CD4-positive, alpha-beta memory T cell (primary cell): ENCODE data around the gene LRRK2. TPM values are rescaled to one million over a fixed set of nuclear protein-coding genes. Genes with fewer than 3 reads are reported as not detected.
"Not testable (repeated sequence)": the region's sequence is repeated elsewhere in the genome, so short reads cannot be mapped to it uniquely, and the experiment has no call there.

Experiments used
- CTCF ChIA-PET: fragments of 350-600 bp; sonication (Branson Sonifier 250); formaldehyde crosslinking; loops from one replicate; lab custom pipeline; 2021; ENCODE audit warnings: inconsistent platforms; ENCODE audit not compliant: partially characterized antibody; lab: Charles Lee
- POLR2A ChIA-PET: fragments of 350-600 bp; sonication (Branson Sonifier 250); formaldehyde crosslinking; loops from one replicate; lab custom pipeline; 2021; ENCODE audit not compliant: partially characterized antibody; lab: Charles Lee
- DNase-seq, 5 donors: peaks; one replicate each; pipeline versions ENCODE4 v3.0.0 to v3.0.0-alpha.2; 2020 to 2022; ENCODE audit warnings: mixed read lengths in 1 of 5
- H3K27ac ChIP-seq: one replicate; pipeline ENCODE4 v1.7.0; 2013; ENCODE audit warnings: low read depth, low read length
- H3K27me3 ChIP-seq: 2 replicates; pipeline ENCODE4 v1.7.0; 2013; ENCODE audit warnings: mild to moderate bottlenecking, low read length, moderate library complexity; ENCODE audit not compliant: insufficient read depth
- H3K36me3 ChIP-seq: 2 replicates; pipeline ENCODE4 v1.7.0; 2013; ENCODE audit warnings: mild to moderate bottlenecking, low read length, moderate library complexity; ENCODE audit not compliant: insufficient read depth
- H3K4me1 ChIP-seq: 2 replicates; pipeline ENCODE4 v1.7.0; 2013; ENCODE audit warnings: mild to moderate bottlenecking, low read length, moderate library complexity; ENCODE audit not compliant: insufficient read depth
- H3K4me3 ChIP-seq, 2 donors: one replicate each; pipeline ENCODE4 v1.7.0; 2013; ENCODE audit warnings: low read length in 2 of 2, mild to moderate bottlenecking in 1 of 2
- H3K9me3 ChIP-seq, 2 donors: one replicate each; pipeline ENCODE4 v1.7.0; 2013; ENCODE audit warnings: low read length in 2 of 2, control low read depth in 1 of 2; ENCODE audit not compliant: control insufficient read depth in 1 of 2
- H3K27ac Mint-ChIP-seq, 7 donors: one replicate each; pipeline ENCODE4 v1.8.0; 2020 to 2021; ENCODE audit warnings: mixed read lengths in 7 of 7, mild to moderate bottlenecking in 6 of 7, inconsistent platforms in 3 of 7, moderate library complexity in 3 of 7
- H3K27me3 Mint-ChIP-seq, 2 donors: one replicate each; pipeline ENCODE4 v1.8.0; 2020 to 2021; ENCODE audit warnings: mixed read lengths in 2 of 2
- H3K36me3 Mint-ChIP-seq, 2 donors: one replicate each; pipeline ENCODE4 v1.8.0; 2020 to 2021; ENCODE audit warnings: mixed read lengths in 2 of 2, inconsistent platforms in 1 of 2, mild to moderate bottlenecking in 1 of 2
- H3K4me1 Mint-ChIP-seq, 4 donors: one replicate each; pipeline ENCODE4 v1.8.0; 2020 to 2021; ENCODE audit warnings: mixed read lengths in 4 of 4, mild to moderate bottlenecking in 1 of 4
- H3K4me3 Mint-ChIP-seq, 8 donors: one replicate each; pipeline ENCODE4 v1.8.0; 2020 to 2021; ENCODE audit warnings: mixed read lengths in 8 of 8, mild to moderate bottlenecking in 7 of 8, moderate library complexity in 6 of 8, inconsistent platforms in 3 of 8
- H3K9me3 Mint-ChIP-seq, 8 donors: one replicate each; pipeline ENCODE4 v1.8.0; 2020 to 2021; ENCODE audit warnings: mixed read lengths in 8 of 8, mild to moderate bottlenecking in 5 of 8, inconsistent platforms in 3 of 8, moderate library complexity in 1 of 8
- intact Hi-C: fragments of 100-400 bp; cut with micrococcal nuclease; formaldehyde crosslinking; loops from one replicate; pipeline ENCODE4 v1.15.1; 2023
- polyA plus RNA-seq, 2 donors: library from polyadenylated mRNA; unstranded; fragments of 300-500 nt; fragmentation: Illumina TruSeq; gene quantifications; one replicate each; pipeline ENCODE4 v1.2.3, GENCODE V29; 2021
- total RNA-seq, 2 experiments: library from RNA; stranded (reverse); gene quantifications; one replicate each; pipeline ENCODE4 v1.2.3, GENCODE V29; 2021

The LRRK2 gene
- total and polyA plus RNA-seq, 4 experiments from 2014 or later, result 0.10 to 0.76 (median 0.39) TPM; not detected in 1

DNA sequence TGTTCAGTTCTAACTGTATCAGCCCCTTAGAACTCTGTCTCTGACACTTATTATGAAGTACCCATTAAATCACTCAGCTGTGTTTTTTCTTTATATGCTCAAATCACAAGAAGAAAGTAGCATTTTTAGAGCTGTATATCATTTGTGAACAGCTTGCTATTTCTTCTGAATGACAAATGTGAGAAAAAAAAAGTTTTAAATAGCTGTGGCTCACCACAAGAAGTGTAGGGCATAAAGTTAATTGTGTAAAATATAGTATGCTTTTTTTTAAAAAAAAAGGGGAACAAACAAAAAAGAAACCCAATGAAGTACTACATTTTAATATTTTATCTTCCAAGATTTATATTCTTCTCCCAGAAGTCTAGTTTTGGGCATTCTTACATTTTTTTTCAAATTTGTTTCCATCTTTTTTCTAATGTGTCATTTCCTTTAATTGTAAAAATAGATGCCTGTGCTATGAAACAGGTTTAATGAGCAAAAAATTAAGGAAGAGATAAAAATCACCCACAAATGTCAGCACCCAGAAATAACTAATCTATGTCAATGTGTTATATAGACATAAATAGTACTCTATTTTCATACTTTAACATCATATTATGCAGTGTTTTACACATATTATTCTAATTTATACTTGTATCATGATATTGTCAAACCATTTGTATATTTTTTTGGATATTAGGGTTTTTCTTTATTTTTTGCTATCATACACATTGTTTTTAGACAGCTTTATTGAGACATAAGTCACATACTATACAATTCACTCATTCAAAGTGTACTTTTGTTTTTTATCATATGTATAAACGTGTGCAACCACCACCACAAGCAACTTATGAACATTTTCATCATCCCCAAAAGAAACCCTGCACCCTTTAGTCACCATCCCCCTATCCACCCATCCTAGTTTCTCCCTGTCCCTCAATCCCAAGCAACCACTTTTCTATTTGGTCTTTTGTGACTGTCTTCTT is 22.4 kb upstream of the LRRK2 start:
- Histone ChIP-seq H3K27ac (no peak overlapping the region), H3K4me3 (no peak overlapping the region), H3K27me3 (no peaks in the 10 kb centered on the region), H3K36me3 (no peaks in the 10 kb centered on the region), H3K9me3 (no peaks in the 10 kb centered on the region), H3K4me1 (no peaks in the 10 kb centered on the region)
- intact Hi-C loops, result no loop called here
- no peak overlapping the region for H3K27ac Mint-ChIP-seq
- H3K27me3 Mint-ChIP-seq, result peaks cover 0 to 1% of the 10 kb centered on the region in 2 donors
- H3K9me3 Mint-ChIP-seq, result peaks cover 0 to 2% (median 0%) of the 10 kb centered on the region in 8 donors
- H3K36me3 Mint-ChIP-seq, result no peaks in the 10 kb centered on the region
- no peak overlapping the region for H3K4me3 Mint-ChIP-seq
- CTCF ChIA-PET, result interaction anchor here (0.8 kb wide), 1 partner anchor 191 kb away, joined by 3 read pairs; no protein-coding TSS in a partner anchor
- DNase-seq, result no peak
- H3K4me1 Mint-ChIP-seq, result no peaks in the 10 kb centered on the region
- POLR2A ChIA-PET, result no interaction called here

- no peaks in the 10 kb centered on the region for H3K36me3 Mint-ChIP-seq
- intact Hi-C loops, result no loop called here
- no peak for DNase-seq
- H3K4me3 Mint-ChIP-seq, result no peak overlapping the region
- CTCF ChIA-PET, result no interaction called here
- H3K27ac ChIP-seq, result no peak overlapping the region
- H3K9me3 ChIP-seq, result no peaks in the 10 kb centered on the region
- no peak overlapping the region for H3K4me3 ChIP-seq
- H3K27ac Mint-ChIP-seq, result no peak overlapping the region
- H3K4me1 Mint-ChIP-seq, result no peaks in the 10 kb centered on the region
- H3K36me3 ChIP-seq, result no peaks in the 10 kb centered on the region
- no peaks in the 10 kb centered on the region for H3K4me1 ChIP-seq
- H3K27me3 Mint-ChIP-seq, result peaks cover 0 to 1% of the 10 kb centered on the region in 2 donors
- no peaks in the 10 kb centered on the region for H3K27me3 ChIP-seq
- H3K9me3 Mint-ChIP-seq, result peaks cover 0 to 2% (median 0%) of the 10 kb centered on the region in 8 donors
- POLR2A ChIA-PET, result no interaction called here
Observed at GRCh38 chr12:40203060-40203430, 21.8 kb upstream of the LRRK2 start.

DNA sequence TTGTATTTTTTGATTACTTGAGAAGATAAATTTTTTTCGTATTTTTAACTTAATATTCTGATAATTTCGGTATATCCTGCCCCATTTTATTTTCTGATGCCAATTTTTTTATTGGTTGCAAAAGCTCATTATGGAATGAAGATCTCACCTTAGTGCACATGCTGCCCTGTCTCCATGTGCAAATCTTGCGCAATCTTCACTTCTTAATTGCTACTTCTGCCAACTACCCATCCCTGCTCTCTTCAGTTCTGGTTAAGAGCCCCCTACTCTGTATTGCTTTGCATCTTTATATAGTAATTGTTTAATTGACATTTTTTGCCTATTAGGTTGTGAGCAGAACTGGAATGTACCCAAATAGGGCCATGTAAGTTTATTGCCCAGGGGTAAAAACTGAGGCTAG is 20.5 kb upstream of the LRRK2 start:
- POLR2A ChIA-PET, result no interaction called here
- no peak for DNase-seq
- Histone ChIP-seq H3K27ac (no peak overlapping the region), H3K36me3 (no peaks in the 10 kb centered on the region), H3K4me1 (no peaks in the 10 kb centered on the region), H3K4me3 (no peak overlapping the region), H3K27me3 (no peaks in the 10 kb centered on the region), H3K9me3 (no peaks in the 10 kb centered on the region)
- Mint-ChIP-seq H3K36me3 (no peaks in the 10 kb centered on the region), H3K4me1 (peaks cover 0 to 3% (median 0%) of the 10 kb centered on the region in 4 donors), H3K9me3 (peaks cover 0 to 2% (median 0%) of the 10 kb centered on the region in 8 donors), H3K27me3 (peaks cover 1 to 2% of the 10 kb centered on the region in 2 donors), H3K4me3 (no peak overlapping the region), H3K27ac (no peak overlapping the region)
- CTCF ChIA-PET, result no interaction called here
- intact Hi-C loops, result no loop called here

DNA sequence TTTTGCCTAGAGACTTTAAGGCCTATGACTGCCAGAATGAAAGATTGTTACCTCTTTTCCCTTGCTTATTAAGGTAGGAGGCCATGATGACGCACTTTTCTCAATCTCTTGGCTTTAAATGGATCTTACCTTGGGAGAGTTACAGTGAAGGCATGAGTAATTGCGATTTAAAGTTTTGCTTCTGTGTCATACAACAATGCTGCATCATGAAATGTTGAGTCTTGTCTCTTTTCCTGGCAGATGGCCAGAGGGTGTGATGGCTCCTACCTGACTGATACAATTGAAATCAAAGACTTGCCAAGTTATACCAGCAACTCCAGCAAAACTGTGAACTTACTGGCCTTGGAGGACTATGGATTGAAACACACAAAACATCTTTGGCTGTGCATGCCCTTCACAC is 17.2 kb upstream of the LRRK2 start:
- H3K4me1 ChIP-seq, result no peaks in the 10 kb centered on the region
- H3K27ac ChIP-seq, result no peak overlapping the region
- POLR2A ChIA-PET, result no interaction called here
- Mint-ChIP-seq H3K4me3 (no peak overlapping the region), H3K36me3 (no peaks in the 10 kb centered on the region), H3K9me3 (peaks cover 0 to 6% (median 0%) of the 10 kb centered on the region in 8 donors), H3K4me1 (peaks cover 0 to 4% (median 0%) of the 10 kb centered on the region in 4 donors), H3K27ac (no peak overlapping the region), H3K27me3 (peaks cover 0 to 2% of the 10 kb centered on the region in 2 donors)
- CTCF ChIA-PET, result no interaction called here
- no peaks in the 10 kb centered on the region for H3K9me3 ChIP-seq
- no peak overlapping the region for H3K4me3 ChIP-seq
- H3K27me3 ChIP-seq, result no peaks in the 10 kb centered on the region
- intact Hi-C loops, result no loop called here
- H3K36me3 ChIP-seq, result no peaks in the 10 kb centered on the region
- DNase-seq, result no peak

DNA sequence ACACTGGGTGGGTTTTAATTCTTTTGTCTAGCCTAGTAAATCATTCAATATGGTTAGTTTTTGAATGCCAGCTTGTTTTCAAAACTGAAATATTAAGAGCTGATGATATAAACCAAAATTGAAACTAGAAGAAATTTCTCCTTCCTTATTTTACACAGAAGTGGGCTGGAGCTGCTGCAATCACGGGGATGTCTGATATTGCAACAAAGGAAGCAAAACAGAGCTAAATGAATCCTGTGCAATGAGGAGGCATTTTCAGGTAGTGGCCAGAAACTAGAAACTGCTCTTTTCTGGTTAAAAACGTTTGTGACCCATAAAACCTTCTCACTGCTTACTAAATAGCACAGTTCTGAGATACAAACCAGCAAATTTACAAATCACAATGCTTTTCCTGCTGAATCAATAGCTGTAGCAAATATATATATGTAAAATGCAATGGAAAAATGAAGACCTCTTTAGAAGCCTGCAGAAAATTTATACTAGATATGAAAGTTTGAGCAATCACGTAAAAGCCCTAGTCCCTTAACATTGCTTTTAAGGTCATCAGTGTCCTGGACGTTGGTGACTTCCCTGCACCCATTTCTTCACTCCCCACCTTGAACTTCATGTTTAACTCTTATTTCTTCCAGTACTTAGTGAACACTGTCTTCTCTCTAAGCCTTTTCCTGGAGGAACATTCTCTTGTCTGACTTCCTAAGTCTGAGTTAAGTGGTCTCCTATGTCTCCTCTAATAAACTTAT is 15.9 kb upstream of the LRRK2 start:
- Mint-ChIP-seq H3K27ac (no peak overlapping the region), H3K36me3 (no peaks in the 10 kb centered on the region), H3K27me3 (peaks cover 0 to 2% of the 10 kb centered on the region in 2 donors), H3K9me3 (peaks cover 0 to 7% (median 0%) of the 10 kb centered on the region in 8 donors), H3K4me1 (peaks cover 0 to 4% (median under 1%) of the 10 kb centered on the region in 4 donors), H3K4me3 (no peak overlapping the region)
- ChIA-PET CTCF (no interaction called here), POLR2A (no interaction called here)
- Histone ChIP-seq H3K4me1 (no peaks in the 10 kb centered on the region), H3K9me3 (no peaks in the 10 kb centered on the region), H3K4me3 (no peak overlapping the region), H3K36me3 (no peaks in the 10 kb centered on the region), H3K27ac (no peak overlapping the region), H3K27me3 (no peaks in the 10 kb centered on the region)
- intact Hi-C loops, result no loop called here
- DNase-seq, result no peak

DNA sequence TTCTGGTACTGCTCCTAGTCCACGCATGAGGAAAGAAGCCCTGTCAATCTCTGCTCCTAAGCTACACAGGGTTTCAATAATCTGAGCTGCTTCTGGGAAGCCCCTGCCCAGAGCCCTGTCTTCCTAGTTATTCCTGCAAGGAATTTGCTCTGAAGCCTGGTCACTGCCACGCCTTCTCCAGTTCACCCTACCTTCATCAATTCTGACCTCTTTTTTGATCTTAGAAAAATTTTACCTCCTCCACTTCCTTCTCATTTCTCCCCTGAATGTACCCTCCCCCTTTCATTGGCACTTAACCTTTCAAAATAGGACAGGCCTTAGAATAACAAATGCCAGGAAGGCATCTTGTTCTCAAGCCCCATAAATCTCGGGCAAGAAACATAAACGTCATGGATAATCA is 14.9 kb upstream of the LRRK2 start:
- H3K4me3 ChIP-seq, result no peak overlapping the region
- Mint-ChIP-seq H3K4me1 (peaks cover 0 to 4% (median under 1%) of the 10 kb centered on the region in 4 donors), H3K4me3 (no peak overlapping the region), H3K36me3 (no peaks in the 10 kb centered on the region), H3K9me3 (peaks cover 0 to 7% (median 0%) of the 10 kb centered on the region in 8 donors), H3K27me3 (peaks cover 0 to 2% of the 10 kb centered on the region in 2 donors), H3K27ac (no peak overlapping the region)
- no peaks in the 10 kb centered on the region for H3K4me1 ChIP-seq
- ChIA-PET CTCF (no interaction called here), POLR2A (interaction anchor here (0.9 kb wide), 1 partner anchor 11 kb away, joined by 3 read pairs; no protein-coding TSS in a partner anchor)
- intact Hi-C loops, result no loop called here
- H3K9me3 ChIP-seq, result no peaks in the 10 kb centered on the region
- no peak overlapping the region for H3K27ac ChIP-seq
- no peaks in the 10 kb centered on the region for H3K27me3 ChIP-seq
- DNase-seq, result no peak
- H3K36me3 ChIP-seq, result no peaks in the 10 kb centered on the region

- H3K9me3 Mint-ChIP-seq, H3K9me3 ChIP-seq, H3K4me1 Mint-ChIP-seq, H3K27ac ChIP-seq, H3K27me3 ChIP-seq, H3K27me3 Mint-ChIP-seq, POLR2A ChIA-PET, CTCF ChIA-PET, DNase-seq, H3K4me3 ChIP-seq, H3K36me3 Mint-ChIP-seq, H3K4me1 ChIP-seq, H3K27ac Mint-ChIP-seq, H3K4me3 Mint-ChIP-seq, H3K36me3 ChIP-seq, intact Hi-C loops: not testable (repeated sequence)
Observed at GRCh38 chr12:40211186-40211585, 13.6 kb upstream of the LRRK2 start.
